ENCODE results near the gene ACYP1. TPM values are rescaled to one million over a fixed set of nuclear protein-coding genes. Genes with fewer than 3 reads are reported as not detected.

Gene ACYP1
- total and polyA plus RNA-seq, 2 of the 13 experiments (the other 11 are each of a cell fraction or from before 2014, with no cell fraction given) = 9.7 to 22.4 TPM

GRCh38 chr14:75040959-75041358 lies 22.9 kb downstream of the ACYP1 start:
- no peak for FAIRE-seq
- no peak for DNase-seq (ENCODE audit: low spot score)
- TF ChIP-seq, protein P1, sequence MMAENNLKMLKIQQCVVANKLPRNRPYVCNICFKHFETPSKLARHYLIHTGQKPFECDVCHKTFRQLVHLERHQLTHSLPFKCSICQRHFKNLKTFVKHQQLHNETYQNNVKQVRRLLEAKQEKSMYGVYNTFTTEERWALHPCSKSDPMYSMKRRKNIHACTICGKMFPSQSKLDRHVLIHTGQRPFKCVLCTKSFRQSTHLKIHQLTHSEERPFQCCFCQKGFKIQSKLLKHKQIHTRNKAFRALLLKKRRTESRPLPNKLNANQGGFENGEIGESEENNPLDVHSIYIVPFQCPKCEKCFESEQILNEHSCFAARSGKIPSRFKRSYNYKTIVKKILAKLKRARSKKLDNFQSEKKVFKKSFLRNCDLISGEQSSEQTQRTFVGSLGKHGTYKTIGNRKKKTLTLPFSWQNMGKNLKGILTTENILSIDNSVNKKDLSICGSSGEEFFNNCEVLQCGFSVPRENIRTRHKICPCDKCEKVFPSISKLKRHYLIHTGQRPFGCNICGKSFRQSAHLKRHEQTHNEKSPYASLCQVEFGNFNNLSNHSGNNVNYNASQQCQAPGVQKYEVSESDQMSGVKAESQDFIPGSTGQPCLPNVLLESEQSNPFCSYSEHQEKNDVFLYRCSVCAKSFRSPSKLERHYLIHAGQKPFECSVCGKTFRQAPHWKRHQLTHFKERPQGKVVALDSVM (CRISPR knock-in tag; IDR thresholded peaks at IDR 0.05) = peak; percentile 95
- TF ChIP-seq NR2F6 (IDR thresholded peaks at IDR 0.05) (no peak), NR2F6 (CRISPR knock-in tag; IDR thresholded peaks at IDR 0.05) (no peak), ZNF3 (CRISPR knock-in tag; IDR thresholded peaks at IDR 0.05) (peak; percentile 88), ZNF121 (CRISPR knock-in tag; IDR thresholded peaks at IDR 0.05) (peak; percentile 94), GATAD2A (CRISPR knock-in tag; IDR thresholded peaks at IDR 0.05) (no peak), RARA (CRISPR knock-in tag; IDR thresholded peaks at IDR 0.05) (peak; percentile 16; the same call in 1 of the 2 replicates)
- TF ChIP-seq, protein P2, sequence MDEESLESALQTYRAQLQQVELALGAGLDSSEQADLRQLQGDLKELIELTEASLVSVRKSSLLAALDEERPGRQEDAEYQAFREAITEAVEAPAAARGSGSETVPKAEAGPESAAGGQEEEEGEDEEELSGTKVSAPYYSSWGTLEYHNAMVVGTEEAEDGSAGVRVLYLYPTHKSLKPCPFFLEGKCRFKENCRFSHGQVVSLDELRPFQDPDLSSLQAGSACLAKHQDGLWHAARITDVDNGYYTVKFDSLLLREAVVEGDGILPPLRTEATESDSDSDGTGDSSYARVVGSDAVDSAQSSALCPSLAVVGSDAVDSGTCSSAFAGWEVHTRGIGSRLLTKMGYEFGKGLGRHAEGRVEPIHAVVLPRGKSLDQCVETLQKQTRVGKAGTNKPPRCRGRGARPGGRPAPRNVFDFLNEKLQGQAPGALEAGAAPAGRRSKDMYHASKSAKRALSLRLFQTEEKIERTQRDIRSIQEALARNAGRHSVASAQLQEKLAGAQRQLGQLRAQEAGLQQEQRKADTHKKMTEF (CRISPR knock-in tag; IDR thresholded peaks at IDR 0.05) = 0 out of 2 replicates have a peak, but pooled peaks have one; percentile 15
- no peaks in the 10 kb centered on the region for H3K9me3 ChIP-seq (ENCODE audit: low read length)
- no peak for ATAC-seq
- peak overlapping the region; percentile 80 for H3K27ac ChIP-seq (ENCODE audit: extremely low read length, insufficient read depth, low read length)
- POLR2A ChIA-PET = interaction anchor here (1.2 to 3.3 kb wide), 3 partner anchors 10 to 86 kb away, joined by 3 to 13 read pairs (median 10); partner anchors contain the start of genes MLH3, NEK9 and ZC2HC1C
- H3K4me1 ChIP-seq (ENCODE audit: insufficient read depth, low read length) = peaks cover 52% of the 10 kb centered on the region
- CTCF ChIA-PET (ENCODE audit: low intra/inter-chr PET ratio, low total read pairs) = no interaction called here
- intact Hi-C loops (cut with micrococcal nuclease; ENCODE audit: unreplicated experiment) = no loop called here
- peaks cover 15% of the 10 kb centered on the region for H3K79me2 ChIP-seq (ENCODE audit: insufficient read depth, low read length)
- H3K4me3 ChIP-seq (replicated peaks in 1 of 3; ENCODE audit: insufficient read depth in 1 of 3, low read depth in 2 of 3, low read length in 3 of 3) = no peak overlapping the region
- H3K27me3 ChIP-seq (ENCODE audit: control insufficient read depth in 1 of 2, insufficient read depth in 2 of 2, low read length in 2 of 2) = no peaks in the 10 kb centered on the region
- in situ Hi-C loops (cut with HindIII; ENCODE audit: extremely low pct_ligation_motif_present, low pct_unique_long_range_greater_than_20kb) = no loop called here
- H3K4me2 ChIP-seq (ENCODE audit: low read depth, low read length) = peak overlapping the region; percentile 54
- H4K20me1 ChIP-seq (ENCODE audit: insufficient read depth, low read length) = no peaks in the 10 kb centered on the region
- BruUV-seq (replicated peaks) = no TSS peak
- 97% methylated on average over 2 of the region's 2 CpGs for WGBS (ENCODE audit: low lambda C conversion rate)
- H2AFZ ChIP-seq (ENCODE audit: low read length) = no peak overlapping the region
- no peak overlapping the region for H3K9ac ChIP-seq (ENCODE audit: insufficient read depth, low read depth, low read length)
- H3K36me3 ChIP-seq (replicated peaks in 1 of 2; ENCODE audit: control insufficient read depth in 1 of 2, insufficient read depth in 2 of 2, low read length in 2 of 2) = peaks cover 7 to 15% of the 10 kb centered on the region in 2 experiments

All from HepG2 (cell line).